Loucy (cell line): ENCODE results near the gene CACNA1B.

Experiments used
- H2AFZ ChIP-seq: fragments of 200-600 bp; sonication (generic); 2 replicates; pipeline ENCODE4 v1.6.0; 2016; ENCODE audit warnings: antibody characterized with exemption, mild to moderate bottlenecking, low read length, moderate library complexity
- H3F3A ChIP-seq: fragments of 200-600 bp; 2 replicates; pipeline ENCODE4 v1.6.0; 2016; ENCODE audit warnings: antibody characterized with exemption, low read depth, mild to moderate bottlenecking
- H3K27me3 ChIP-seq: fragments of 200-600 bp; sonication (generic); 2 replicates; pipeline ENCODE4 v1.6.1; 2014; ENCODE audit warnings: low read length, mild to moderate bottlenecking; ENCODE audit not compliant: insufficient read depth, poor library complexity, severe bottlenecking
- H3K36me3 ChIP-seq: fragments of 200-600 bp; sonication (generic); 2 replicates; pipeline ENCODE4 v1.6.1; 2016; ENCODE audit warnings: low read length; ENCODE audit not compliant: insufficient read depth
- H3K4me1 ChIP-seq: fragments of 200-600 bp; sonication (generic); 2 replicates; pipeline ENCODE4 v1.5.1; 2014; ENCODE audit warnings: low read length, mild to moderate bottlenecking; ENCODE audit not compliant: insufficient read depth, poor library complexity, severe bottlenecking
- H3K4me2 ChIP-seq: fragments of 200-600 bp; sonication (generic); 2 replicates; pipeline ENCODE4 v1.6.0; 2014; ENCODE audit warnings: antibody characterized with exemption, low read length, low read depth, mild to moderate bottlenecking; ENCODE audit not compliant: poor library complexity, severe bottlenecking
- H3K4me3 ChIP-seq: fragments of 200-600 bp; sonication (generic); 2 replicates; pipeline ENCODE4 v1.5.1; 2014; ENCODE audit warnings: low read length, mild to moderate bottlenecking, mixed read lengths; ENCODE audit not compliant: poor library complexity, severe bottlenecking
- H3K79me2 ChIP-seq: fragments of 200-600 bp; sonication (generic); 2 replicates; pipeline ENCODE4 v1.6.1; 2014; ENCODE audit warnings: low read length; ENCODE audit not compliant: insufficient read depth
- H3K9ac ChIP-seq: fragments of 200-600 bp; sonication (generic); 2 replicates; pipeline ENCODE4 v1.6.0; 2014; ENCODE audit warnings: mild to moderate bottlenecking, low read depth, low read length, moderate library complexity; ENCODE audit not compliant: poor library complexity, severe bottlenecking
- H3K9me2 ChIP-seq: fragments of 200-600 bp; sonication (generic); replicated peaks from 2 replicates; pipeline ENCODE4 v1.6.1; 2016; ENCODE audit warnings: low read depth, low read length, mixed read lengths
- H3K9me3 ChIP-seq: fragments of 200-600 bp; sonication (generic); 2 replicates; pipeline ENCODE4 v1.6.1; 2014; ENCODE audit warnings: mild to moderate bottlenecking, antibody characterized with exemption, low read length, low read depth; ENCODE audit not compliant: insufficient read depth
- H4K20me1 ChIP-seq: fragments of 200-600 bp; sonication (generic); 2 replicates; pipeline ENCODE4 v1.6.0; 2014; ENCODE audit warnings: antibody characterized with exemption, low read length, mild to moderate bottlenecking; ENCODE audit not compliant: insufficient read depth, poor library complexity, severe bottlenecking
- CTCF ChIP-seq: fragments of 200-600 bp; sonication (generic); conservative IDR thresholded peaks from 2 replicates; pipeline ENCODE4 v1.5.1; 2014; ENCODE audit warnings: mild to moderate bottlenecking, antibody characterized with exemption, low read length
- EZH2phosphoT487 ChIP-seq: fragments of 200-600 bp; IDR thresholded peaks from 2 replicates; pipeline ENCODE4 v1.6.1; 2018; ENCODE audit warnings: antibody characterized with exemption, mild to moderate bottlenecking, moderate library complexity, borderline replicate concordance

Gene CACNA1B

GRCh38 chr9:137989999-137990715 lies 112.6 kb downstream of the CACNA1B start:
- Histone ChIP-seq H3K79me2 (no peaks in the 10 kb centered on the region), H3K4me1 (no peaks in the 10 kb centered on the region), H2AFZ (no peak overlapping the region), H3K9ac (no peak overlapping the region), H3K27me3 (no peaks in the 10 kb centered on the region), H3K36me3 (no peaks in the 10 kb centered on the region), H3K9me2 (no peaks in the 10 kb centered on the region), H3F3A (no peaks in the 10 kb centered on the region), H4K20me1 (no peaks in the 10 kb centered on the region), H3K4me3 (no peak overlapping the region), H3K9me3 (peaks cover 38% of the 10 kb centered on the region; the same call in 1 of the 2 replicates), H3K4me2 (no peak overlapping the region)
- TF ChIP-seq EZH2phosphoT487 (no peak), CTCF (no peak)

GRCh38 chr9:138003485-138004190 lies 126.1 kb downstream of the CACNA1B start:
- H3K36me3 ChIP-seq: no peaks in the 10 kb centered on the region
- no peaks in the 10 kb centered on the region for H4K20me1 ChIP-seq
- no peak overlapping the region for H2AFZ ChIP-seq
- H3K4me2 ChIP-seq: no peak overlapping the region
- H3K9ac ChIP-seq: no peak overlapping the region
- H3K9me2 ChIP-seq: no peaks in the 10 kb centered on the region
- H3K27me3 ChIP-seq: no peaks in the 10 kb centered on the region
- H3K4me3 ChIP-seq: no peak overlapping the region
- no peaks in the 10 kb centered on the region for H3F3A ChIP-seq
- no peaks in the 10 kb centered on the region for H3K4me1 ChIP-seq
- TF ChIP-seq EZH2phosphoT487 (no peak), CTCF (no peak)
- peaks cover 20% of the 10 kb centered on the region; the same call in 1 of the 2 replicates for H3K9me3 ChIP-seq
- H3K79me2 ChIP-seq: no peaks in the 10 kb centered on the region

- Histone ChIP-seq H3K79me2 (no peaks in the 10 kb centered on the region), H3K9ac (no peak overlapping the region), H3K9me3 (peaks cover 37% of the 10 kb centered on the region; the same call in 1 of the 2 replicates), H3K4me1 (no peaks in the 10 kb centered on the region), H3K27me3 (no peaks in the 10 kb centered on the region), H3K4me2 (no peak overlapping the region), H3K4me3 (no peak overlapping the region), H4K20me1 (no peaks in the 10 kb centered on the region), H2AFZ (no peak overlapping the region), H3F3A (no peaks in the 10 kb centered on the region), H3K36me3 (no peaks in the 10 kb centered on the region), H3K9me2 (no peaks in the 10 kb centered on the region)
- no peak for TF ChIP-seq CTCF
- no peak for TF ChIP-seq EZH2phosphoT487
Measured at GRCh38 chr9:138006576-138007233, 129.1 kb downstream of the CACNA1B start.
